ENCODE results near the gene LCE1C.

LCE1C gene
- total RNA-seq: 0 reads per million in 2 donors

- no peak for DNase-seq
These were observed at the start of gene LCE1C for GRCh38 chr1:152806576-152806975. TSS of gene LCE1C (minus strand) at chr1:152806651. CDS start at chr1:152805478, 1,173 bp downstream.

GRCh38 chr1:152855661-152856060, 49.2 kb upstream of the LCE1C start:
- no peak for DNase-seq

- DNase-seq: no peak
These were observed 36.1 kb upstream of the LCE1C start, which contains the start of gene LCE6A for GRCh38 chr1:152842556-152842955. TSS of gene LCE6A (plus strand) at chr1:152842856. CDS start at chr1:152843521, 665 bp downstream.

GRCh38 chr1:152836870-152837269, 30.4 kb upstream of the LCE1C start:
- no peak for DNase-seq

GRCh38 chr1:152827173-152827572, 20.7 kb upstream of the LCE1C start, which contains the start of gene LCE1A:
TSS of gene LCE1A (plus strand) at chr1:152827473. CDS start at chr1:152827473, 0 bp downstream.
- DNase-seq: no peak

GRCh38 chr1:152824964-152825363, 18.5 kb upstream of the LCE1C start:
- DNase-seq: no peak

- no peak for DNase-seq
These were observed 16.8 kb upstream of the LCE1C start for GRCh38 chr1:152823294-152823693.

- no peak for DNase-seq
These were observed 10.9 kb upstream of the LCE1C start for GRCh38 chr1:152817309-152817708.

GRCh38 chr1:152811671-152812070, 5.2 kb upstream of the LCE1C start, which contains the start of gene LCE1B:
TSS of gene LCE1B (plus strand) at chr1:152811971. CDS start at chr1:152812447, 476 bp downstream.
- no peak for DNase-seq

GRCh38 chr1:152811050-152811449, 4.6 kb upstream of the LCE1C start:
- DNase-seq: no peak

- no peak for DNase-seq
These were observed 5.1 kb downstream of the LCE1C start for GRCh38 chr1:152801333-152801732.

GRCh38 chr1:152796421-152796820, 10.0 kb downstream of the LCE1C start, which contains the start of gene LCE1D:
TSS of gene LCE1D (plus strand) at chr1:152796721. CDS start at chr1:152797795, 1,074 bp downstream.
- DNase-seq: no peak

- no peak for DNase-seq
These were observed 10.8 kb downstream of the LCE1C start for GRCh38 chr1:152795686-152796085.

- DNase-seq: no peak
These were observed 20.4 kb downstream of the LCE1C start, which contains the start of gene LCE1E for GRCh38 chr1:152786077-152786476. TSS of gene LCE1E (plus strand) at chr1:152786257. CDS start at chr1:152787300, 1,043 bp downstream.

GRCh38 chr1:152783095-152783494, 23.4 kb downstream of the LCE1C start:
- DNase-seq: no peak

- no peak for DNase-seq
These were observed 28.8 kb downstream of the LCE1C start for GRCh38 chr1:152777510-152778137.

- no peak for DNase-seq
These were observed 30.1 kb downstream of the LCE1C start for GRCh38 chr1:152776361-152776760.

- no peak for DNase-seq
These were observed 31.6 kb downstream of the LCE1C start, which contains the start of gene LCE1F for GRCh38 chr1:152774875-152775274. TSS of gene LCE1F (plus strand) at chr1:152775140. CDS start at chr1:152776372, 1,232 bp downstream.

- no peak for DNase-seq
These were observed 36.0 kb downstream of the LCE1C start for GRCh38 chr1:152770411-152770810.

GRCh38 chr1:152768847-152769533, 37.5 kb downstream of the LCE1C start:
- DNase-seq: no peak

- no peak for DNase-seq
These were observed 44.7 kb downstream of the LCE1C start for GRCh38 chr1:152761609-152762213.

GRCh38 chr1:152760551-152761190, 45.8 kb downstream of the LCE1C start:
- DNase-seq: no peak
